PC-9 (cell line): ENCODE data around the gene TBC1D5.

ENCODE experiments used
- CTCF ChIP-seq: fragments of 200-600 bp; sonication (generic); conservative IDR thresholded peaks from 2 replicates; pipeline ENCODE4 v1.6.1; 2017; ENCODE audit warnings: mixed run types, antibody characterized with exemption, mild to moderate bottlenecking, moderate library complexity
- EZH2 ChIP-seq: fragments of 200-600 bp; sonication (generic); IDR thresholded peaks from 2 replicates; pipeline ENCODE4 v1.8.0; 2017; ENCODE audit warnings: antibody characterized with exemption, low read depth

GRCh38 chr3:17459470-17459993 lies 282.9 kb downstream of the TBC1D5 start:
- TF ChIP-seq CTCF, result no peak
- no peak for TF ChIP-seq EZH2
